ENCODE results near the gene SEC23B.

SEC23B gene

DNA sequence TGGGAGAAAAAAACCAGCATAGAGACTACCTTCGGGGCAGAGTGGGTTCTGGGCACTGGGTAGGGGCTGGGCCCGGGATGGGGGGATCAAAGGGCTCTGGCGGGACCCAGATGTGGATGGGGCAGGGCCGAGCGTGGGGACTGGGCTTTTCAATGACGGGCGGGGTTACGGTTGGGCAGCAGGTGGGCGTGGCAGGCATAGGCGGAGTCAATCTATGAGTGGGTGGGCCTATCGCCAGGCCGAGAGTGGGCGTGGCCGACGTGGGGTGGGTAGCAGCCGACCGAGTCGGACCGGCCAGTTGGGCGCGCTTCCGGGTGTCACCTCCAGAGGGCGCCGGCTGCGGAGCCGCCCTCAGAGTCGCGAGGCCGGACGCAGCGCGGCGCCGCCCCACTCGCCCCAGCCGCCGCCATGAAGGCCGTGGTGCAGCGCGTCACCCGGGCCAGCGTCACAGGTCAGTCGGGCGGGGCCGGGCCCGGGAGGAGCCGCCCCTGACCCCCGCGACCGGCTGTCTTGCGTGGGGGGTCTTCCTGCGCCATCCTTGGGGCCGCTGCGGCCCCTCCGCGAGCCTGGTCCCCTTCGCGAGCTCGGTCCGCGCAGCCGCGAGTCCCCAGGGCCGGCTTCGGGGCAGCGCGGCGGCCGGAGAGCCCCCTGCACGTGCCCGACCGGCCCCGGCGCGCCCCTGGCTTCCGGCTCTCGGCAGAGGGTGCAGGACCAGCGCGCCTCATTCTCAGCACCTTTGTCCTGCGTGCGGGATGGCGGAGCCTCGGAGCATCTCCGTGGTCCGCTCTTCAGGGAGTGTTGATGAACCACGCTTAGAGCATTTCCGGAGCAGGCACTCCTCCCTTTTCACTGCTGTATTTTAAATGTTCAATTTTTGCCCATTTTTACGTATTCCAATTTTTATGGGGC lies 80.2 kb downstream of the SEC23B start, which contains the start of gene DTD1:
Gene DTD1 (plus strand): TSS at position 390 of the 909 bp plus-strand sequence. CDS start 19 bp downstream, at position 409.
- H2AFZ ChIP-seq (ENCODE audit: low read depth, low read length): no peak within 1 kb of the TSS
- DNase-seq (no peak), ATAC-seq (ENCODE audit: insufficient read depth, low read depth) (no peak)
- no peak within 1 kb of the TSS for H3K27ac ChIP-seq (ENCODE audit: low read length)
- no peak within 1 kb of the TSS for H3K9ac ChIP-seq (ENCODE audit: low read depth, low read length)
- no peak within 1 kb of the TSS for H3K4me3 ChIP-seq (ENCODE audit: low read depth in 1 of 2, low read length in 2 of 2)
- H4K20me1 ChIP-seq (ENCODE audit: insufficient read depth, low read length): no peaks in the 10 kb centered on the region
- no peak within 1 kb of the TSS for H3K4me2 ChIP-seq (ENCODE audit: insufficient read depth, low read length)
- no peaks in the 10 kb centered on the region for H3K36me3 ChIP-seq (ENCODE audit: insufficient read depth, low read length)
- no peaks in the 10 kb centered on the region for H3K27me3 ChIP-seq (ENCODE audit: insufficient read depth, low read length, poor library complexity)
- no peaks in the 10 kb centered on the region for H3K79me2 ChIP-seq (ENCODE audit: insufficient read depth, low read length)
- no peak for TF ChIP-seq EZH2 (IDR thresholded peaks at IDR 0.05; ENCODE audit: borderline replicate concordance, low read depth, low read length, severe bottlenecking)
- TF ChIP-seq, protein P1, sequence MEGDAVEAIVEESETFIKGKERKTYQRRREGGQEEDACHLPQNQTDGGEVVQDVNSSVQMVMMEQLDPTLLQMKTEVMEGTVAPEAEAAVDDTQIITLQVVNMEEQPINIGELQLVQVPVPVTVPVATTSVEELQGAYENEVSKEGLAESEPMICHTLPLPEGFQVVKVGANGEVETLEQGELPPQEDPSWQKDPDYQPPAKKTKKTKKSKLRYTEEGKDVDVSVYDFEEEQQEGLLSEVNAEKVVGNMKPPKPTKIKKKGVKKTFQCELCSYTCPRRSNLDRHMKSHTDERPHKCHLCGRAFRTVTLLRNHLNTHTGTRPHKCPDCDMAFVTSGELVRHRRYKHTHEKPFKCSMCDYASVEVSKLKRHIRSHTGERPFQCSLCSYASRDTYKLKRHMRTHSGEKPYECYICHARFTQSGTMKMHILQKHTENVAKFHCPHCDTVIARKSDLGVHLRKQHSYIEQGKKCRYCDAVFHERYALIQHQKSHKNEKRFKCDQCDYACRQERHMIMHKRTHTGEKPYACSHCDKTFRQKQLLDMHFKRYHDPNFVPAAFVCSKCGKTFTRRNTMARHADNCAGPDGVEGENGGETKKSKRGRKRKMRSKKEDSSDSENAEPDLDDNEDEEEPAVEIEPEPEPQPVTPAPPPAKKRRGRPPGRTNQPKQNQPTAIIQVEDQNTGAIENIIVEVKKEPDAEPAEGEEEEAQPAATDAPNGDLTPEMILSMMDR (IDR thresholded peaks at IDR 0.05; ENCODE audit: borderline replicate concordance, extremely low read depth, low read length, poor library complexity, severe bottlenecking): peak; percentile 47
- peaks cover 2% of the 10 kb centered on the region for H3K9me3 ChIP-seq (ENCODE audit: insufficient read depth, low read length, severe bottlenecking)
- no peaks in the 10 kb centered on the region for H3K4me1 ChIP-seq (ENCODE audit: insufficient read depth, low read length)

DNA sequence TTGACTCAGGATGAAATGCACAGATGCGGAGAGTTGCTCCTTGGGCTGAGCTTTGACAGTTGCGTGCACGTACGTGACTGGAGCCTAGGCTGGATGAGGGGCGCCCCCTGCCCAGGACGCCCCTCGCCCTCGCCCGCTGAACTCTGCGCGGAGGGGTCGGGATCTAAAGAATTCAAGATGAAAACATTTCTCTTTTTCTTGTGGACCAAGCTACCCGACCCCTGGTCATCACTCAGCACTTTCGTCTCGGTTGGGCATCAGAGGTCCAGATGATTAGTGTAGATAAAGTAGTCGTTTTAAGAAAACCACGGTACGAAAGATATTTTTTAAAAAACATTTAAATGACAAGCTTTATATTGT lies 80.8 kb downstream of the SEC23B start:
- H4K20me1 ChIP-seq (ENCODE audit: insufficient read depth, low read length): no peaks in the 10 kb centered on the region
- no peak overlapping the region for H3K9ac ChIP-seq (ENCODE audit: low read depth, low read length)
- DNase-seq: no peak
- H3K9me3 ChIP-seq (ENCODE audit: insufficient read depth, low read length, severe bottlenecking): peaks cover 2% of the 10 kb centered on the region
- H3K36me3 ChIP-seq (ENCODE audit: insufficient read depth, low read length): no peaks in the 10 kb centered on the region
- no peak for ATAC-seq (ENCODE audit: insufficient read depth, low read depth)
- H3K79me2 ChIP-seq (ENCODE audit: insufficient read depth, low read length): no peaks in the 10 kb centered on the region
- H3K4me3 ChIP-seq (ENCODE audit: low read depth in 1 of 2, low read length in 2 of 2): no peak overlapping the region
- no peak overlapping the region for H3K4me2 ChIP-seq (ENCODE audit: insufficient read depth, low read length)
- H3K27ac ChIP-seq (ENCODE audit: low read length): no peak overlapping the region
- peaks cover 1% of the 10 kb centered on the region for H3K27me3 ChIP-seq (ENCODE audit: insufficient read depth, low read length, poor library complexity)
- no peak overlapping the region for H2AFZ ChIP-seq (ENCODE audit: low read depth, low read length)
- H3K4me1 ChIP-seq (ENCODE audit: insufficient read depth, low read length): no peaks in the 10 kb centered on the region
- TF ChIP-seq, protein P1 (IDR thresholded peaks at IDR 0.05; ENCODE audit: borderline replicate concordance, extremely low read depth, low read length, poor library complexity, severe bottlenecking): no peak
- no peak for TF ChIP-seq EZH2 (IDR thresholded peaks at IDR 0.05; ENCODE audit: borderline replicate concordance, low read depth, low read length, severe bottlenecking)

DNA sequence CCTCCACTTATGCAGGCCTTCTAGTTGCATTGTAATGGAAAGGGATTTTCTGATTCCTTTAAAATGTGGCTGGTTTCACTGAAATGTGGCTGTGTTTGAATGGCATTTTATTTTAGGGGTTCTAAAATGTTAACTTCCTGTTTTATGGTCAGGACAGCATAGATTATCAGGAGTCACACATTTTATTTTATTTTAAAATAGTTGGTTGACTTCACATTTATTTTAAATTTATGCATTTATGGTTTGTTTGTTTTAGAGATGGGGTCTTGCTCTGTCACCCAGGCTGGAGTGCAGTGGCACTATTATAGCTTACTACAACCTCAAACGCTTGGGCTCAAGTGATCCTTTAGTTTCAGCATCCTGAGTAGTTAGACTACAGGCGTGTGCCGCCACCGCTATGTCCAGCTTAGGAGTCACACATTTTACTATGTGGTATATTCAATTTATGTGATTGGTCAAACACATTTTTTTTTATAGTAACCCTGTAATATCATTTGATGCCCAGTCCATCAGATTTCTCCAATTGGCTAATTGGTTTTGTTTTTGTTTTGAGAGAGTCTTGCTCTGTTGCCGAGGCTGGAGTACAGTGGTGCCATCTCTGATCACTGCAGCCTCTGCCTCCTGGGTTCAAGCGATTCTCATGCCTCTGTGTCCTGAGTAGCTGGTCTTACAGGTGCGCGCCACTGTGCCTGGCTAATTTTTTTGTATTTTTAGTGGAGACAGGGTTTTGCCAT lies 82.4 kb downstream of the SEC23B start:
- ATAC-seq (ENCODE audit: insufficient read depth, low read depth) (no peak), DNase-seq (no peak)
- Histone ChIP-seq H3K4me1 (ENCODE audit: insufficient read depth, low read length) (no peaks in the 10 kb centered on the region), H3K36me3 (ENCODE audit: insufficient read depth, low read length) (no peaks in the 10 kb centered on the region), H4K20me1 (ENCODE audit: insufficient read depth, low read length) (no peaks in the 10 kb centered on the region), H3K9me3 (ENCODE audit: insufficient read depth, low read length, severe bottlenecking) (peaks cover 2% of the 10 kb centered on the region), H3K27ac (ENCODE audit: low read length) (no peak overlapping the region), H3K4me2 (ENCODE audit: insufficient read depth, low read length) (no peak overlapping the region), H3K9ac (ENCODE audit: low read depth, low read length) (no peak overlapping the region), H3K27me3 (ENCODE audit: insufficient read depth, low read length, poor library complexity) (peaks cover 8% of the 10 kb centered on the region), H2AFZ (ENCODE audit: low read depth, low read length) (no peak overlapping the region), H3K79me2 (ENCODE audit: insufficient read depth, low read length) (no peaks in the 10 kb centered on the region), H3K4me3 (ENCODE audit: low read depth in 1 of 2, low read length in 2 of 2) (no peak overlapping the region)
- no peak for TF ChIP-seq EZH2 (IDR thresholded peaks at IDR 0.05; ENCODE audit: borderline replicate concordance, low read depth, low read length, severe bottlenecking)
- TF ChIP-seq, protein P1 (IDR thresholded peaks at IDR 0.05; ENCODE audit: borderline replicate concordance, extremely low read depth, low read length, poor library complexity, severe bottlenecking): no peak

Data from DND-41 (cell line).